ENCODE results near the gene FEZF1. TPM values are rescaled to one million over a fixed set of nuclear protein-coding genes. Genes with fewer than 3 reads are reported as not detected.

Gene FEZF1
- total RNA-seq, 6 experiments from 2014 or later: not detected

- TF ChIP-seq CTCF (IDR thresholded peaks at IDR 0.05): no peak
- H3K9me3 Mint-ChIP-seq: peaks cover 4% of the 10 kb centered on the region; the same call in 1 of the 2 replicates
- no peak for DNase-seq
- H3K36me3 Mint-ChIP-seq (ENCODE audit: low read depth): no peaks in the 10 kb centered on the region
- no peaks in the 10 kb centered on the region for H3K4me1 Mint-ChIP-seq (ENCODE audit: low read depth)
- no peaks in the 10 kb centered on the region for H3K27me3 Mint-ChIP-seq (ENCODE audit: insufficient read depth)
- no peak overlapping the region for H3K27ac Mint-ChIP-seq
- H3K4me3 Mint-ChIP-seq: no peak overlapping the region
Measured at GRCh38 chr7:122340427-122340826, 35.9 kb upstream of the FEZF1 start.

GRCh38 chr7:122339145-122339904 is 34.8 kb upstream of the FEZF1 start:
- Mint-ChIP-seq H3K27me3 (ENCODE audit: insufficient read depth) (no peaks in the 10 kb centered on the region), H3K9me3 (peaks cover 3% of the 10 kb centered on the region; the same call in 1 of the 2 replicates), H3K36me3 (ENCODE audit: low read depth) (no peaks in the 10 kb centered on the region), H3K4me1 (ENCODE audit: low read depth) (no peaks in the 10 kb centered on the region), H3K4me3 (no peak overlapping the region), H3K27ac (no peak overlapping the region)
- DNase-seq: no peak
- no peak for TF ChIP-seq CTCF (IDR thresholded peaks at IDR 0.05)

GRCh38 chr7:122337011-122337410 is 32.5 kb upstream of the FEZF1 start:
- TF ChIP-seq CTCF (IDR thresholded peaks at IDR 0.05): no peak
- DNase-seq: no peak
- H3K27ac Mint-ChIP-seq: no peak overlapping the region
- H3K27me3 Mint-ChIP-seq (ENCODE audit: insufficient read depth): no peaks in the 10 kb centered on the region
- H3K9me3 Mint-ChIP-seq: peaks cover 3% of the 10 kb centered on the region; the same call in 1 of the 2 replicates
- no peaks in the 10 kb centered on the region for H3K36me3 Mint-ChIP-seq (ENCODE audit: low read depth)
- no peak overlapping the region for H3K4me3 Mint-ChIP-seq
- no peaks in the 10 kb centered on the region for H3K4me1 Mint-ChIP-seq (ENCODE audit: low read depth)

GRCh38 chr7:122329145-122329802 is 24.7 kb upstream of the FEZF1 start:
- no peak for DNase-seq
- Mint-ChIP-seq H3K9me3 (no peaks in the 10 kb centered on the region), H3K27ac (no peak overlapping the region), H3K27me3 (ENCODE audit: insufficient read depth) (no peaks in the 10 kb centered on the region), H3K4me3 (no peak overlapping the region), H3K36me3 (ENCODE audit: low read depth) (no peaks in the 10 kb centered on the region), H3K4me1 (ENCODE audit: low read depth) (no peaks in the 10 kb centered on the region)
- TF ChIP-seq CTCF (IDR thresholded peaks at IDR 0.05): no peak

- no peaks in the 10 kb centered on the region for H3K27me3 Mint-ChIP-seq (ENCODE audit: insufficient read depth)
- no peaks in the 10 kb centered on the region for H3K4me1 Mint-ChIP-seq (ENCODE audit: low read depth)
- H3K9me3 Mint-ChIP-seq: no peaks in the 10 kb centered on the region
- no peak for DNase-seq
- TF ChIP-seq CTCF (IDR thresholded peaks at IDR 0.05): no peak
- no peak overlapping the region for H3K4me3 Mint-ChIP-seq
- no peak overlapping the region for H3K27ac Mint-ChIP-seq
- no peaks in the 10 kb centered on the region for H3K36me3 Mint-ChIP-seq (ENCODE audit: low read depth)
Measured at GRCh38 chr7:122327969-122328368, 23.4 kb upstream of the FEZF1 start.
